Keratinocyte (primary cell): ENCODE data around the gene GRPEL1. TPM values are rescaled to one million over a fixed set of nuclear protein-coding genes. Genes with fewer than 3 reads are reported as not detected.

ENCODE experiments used
- DNase-seq: peaks from one replicate; pipeline ENCODE4 v3.0.0-alpha.2; 2011; ENCODE audit warnings: low read depth, missing footprints, low spot score
- FAIRE-seq: peaks from 2 replicates; lab custom pipeline; 2011; peaks lifted over from hg19 to GRCh38; lab: Jason Lieb, UNC
- H2AFZ ChIP-seq: 2 replicates; pipeline ENCODE4 v1.6.0; 2012; ENCODE audit warnings: low read length, control low read depth, inconsistent platforms; ENCODE audit not compliant: control insufficient read depth
- H3K27ac ChIP-seq: 2 replicates; pipeline ENCODE4 v1.5.1; 2011; ENCODE audit warnings: low read length; ENCODE audit not compliant: control insufficient read depth, insufficient read depth
- H3K27me3 ChIP-seq: 3 replicates; pipeline ENCODE4 v1.6.0; 2011; ENCODE audit warnings: low read length; ENCODE audit not compliant: control insufficient read depth, insufficient read depth; ENCODE audit errors: extremely low read depth
- H3K36me3 ChIP-seq, 2 experiments: 2 replicates in 1 of 2; 3 replicates in 1 of 2; pipeline ENCODE4 v1.5.1; 2011; ENCODE audit warnings: low read length in 2 of 2, mild to moderate bottlenecking in 1 of 2; ENCODE audit not compliant: control insufficient read depth in 2 of 2, insufficient read depth in 2 of 2; ENCODE audit errors: extremely low read depth in 1 of 2
- H3K4me1 ChIP-seq: 3 replicates; pipeline ENCODE4 v1.5.1; 2011; ENCODE audit warnings: low read length; ENCODE audit not compliant: control insufficient read depth, insufficient read depth; ENCODE audit errors: extremely low read depth
- H3K4me2 ChIP-seq: 3 replicates; pipeline ENCODE4 v1.6.0; 2011; ENCODE audit warnings: low read depth, low read length; ENCODE audit not compliant: control insufficient read depth, insufficient read depth; ENCODE audit errors: extremely low read depth
- H3K4me3 ChIP-seq, 3 experiments: fragments of 200-600 bp in 1 of 3; sonication (generic) in 1 of 3; 2 replicates in 2 of 3; 3 replicates in 1 of 3; pipeline ENCODE4 v1.5.1; 2011 to 2016; ENCODE audit warnings: low read length in 3 of 3, mild to moderate bottlenecking in 3 of 3, control low read depth in 2 of 3, inconsistent platforms in 1 of 3, low read depth in 1 of 3, mixed read lengths in 1 of 3, mixed run types in 1 of 3, moderate library complexity in 1 of 3; ENCODE audit not compliant: control insufficient read depth in 2 of 3, insufficient read depth in 2 of 3; ENCODE audit errors: extremely low read depth in 1 of 3
- H3K79me2 ChIP-seq: 2 replicates; pipeline ENCODE4 v1.6.0; 2012; ENCODE audit warnings: low read length; ENCODE audit not compliant: control insufficient read depth, insufficient read depth
- H3K9ac ChIP-seq: 3 replicates; pipeline ENCODE4 v1.6.0; 2011; ENCODE audit warnings: low read length; ENCODE audit not compliant: control insufficient read depth, insufficient read depth; ENCODE audit errors: extremely low read depth
- H3K9me1 ChIP-seq: 3 replicates; pipeline ENCODE4 v1.6.0; 2011; ENCODE audit warnings: low read length; ENCODE audit not compliant: control insufficient read depth, insufficient read depth; ENCODE audit errors: extremely low read depth
- H3K9me3 ChIP-seq: 2 replicates; pipeline ENCODE4 v1.5.1; 2012; ENCODE audit warnings: low read depth, low read length; ENCODE audit not compliant: control insufficient read depth
- H4K20me1 ChIP-seq: 3 replicates; pipeline ENCODE4 v1.6.0; 2011; ENCODE audit warnings: low read length; ENCODE audit not compliant: control insufficient read depth, insufficient read depth; ENCODE audit errors: extremely low read depth
- CTCF ChIP-seq, 3 experiments: IDR thresholded peaks in 1 of 3; conservative IDR thresholded peaks in 1 of 3; optimal IDR thresholded peaks in 1 of 3; 2 replicates in 2 of 3; 3 replicates in 1 of 3; pipeline versions ENCODE3 to v1.5.1; 2011; ENCODE audit warnings: low read length in 3 of 3, mild to moderate bottlenecking in 3 of 3, moderate library complexity in 2 of 3, control low read depth in 1 of 3, inconsistent platforms in 1 of 3; ENCODE audit not compliant: insufficient read depth in 2 of 3; ENCODE audit errors: extremely low read depth in 1 of 3
- EZH2 ChIP-seq: IDR thresholded peaks from one replicate; pipeline ENCODE4 v1.6.1; 2012; ENCODE audit warnings: inconsistent platforms, mild to moderate bottlenecking, low read length, moderate library complexity
- dilution Hi-C: fragments of 300-500 bp; cut with MboI; formaldehyde crosslinking; loops from one replicate; pipeline ENCODE4 v1.7.0; 2020; ENCODE audit warnings: low sequenced_read_pairs; ENCODE audit not compliant: extremely low pct_ligation_motif_present
- polyA plus RNA-seq, 5 experiments: library from polyadenylated mRNA; depleted of rRNA in 3 of 5; stranded (reverse) in 3 of 5; stranded (forward) in 1 of 5; unstranded in 1 of 5; fragments of >200 nt; gene quantifications; 1 replicate in 1 of 5; 2 replicates in 3 of 5; 3 replicates in 1 of 5; pipeline versions ENCODE4 v1.2.1 to v1.2.3, GENCODE V29; 2011 to 2012; ENCODE audit warnings: missing spikeins in 2 of 5, low read depth in 1 of 5, low replicate concordance in 1 of 5

The GRPEL1 gene
- polyA plus RNA-seq, 1 donor (not counting 4 experiments of a cell fraction or from before 2014, with no cell fraction given) = 59.1 TPM

DNA sequence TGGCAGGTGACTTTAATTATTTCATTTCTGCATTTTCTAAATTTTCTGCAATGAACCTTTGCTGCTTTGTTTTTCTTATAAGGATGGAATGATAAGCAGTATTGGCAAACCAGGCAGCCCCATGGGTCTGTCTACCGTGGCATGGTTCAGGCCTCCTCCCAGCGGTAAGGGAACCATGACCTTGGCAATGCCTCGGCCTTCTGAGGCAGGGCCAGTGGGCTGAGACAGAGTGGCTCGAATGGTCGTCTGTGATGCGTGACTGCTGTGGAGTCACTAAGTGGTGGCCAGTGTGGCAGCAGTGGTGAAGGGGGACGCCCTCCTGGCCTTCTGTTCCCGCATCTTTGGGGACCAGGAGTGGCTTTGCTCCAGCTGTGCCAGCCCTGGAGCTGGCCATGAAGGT, 43.6 kb upstream of the GRPEL1 start:
- dilution Hi-C loops = no loop called here

GRCh38 chr4:7110546-7110945, 42.7 kb upstream of the GRPEL1 start:
- TF ChIP-seq CTCF (optimal IDR thresholded peaks at IDR 0.05 in 1 of 3, IDR thresholded peaks at IDR 0.05 in 1 of 3, conservative IDR thresholded peaks at IDR 0.05 in 1 of 3; ENCODE audit: extremely low read depth in 1 of 3, insufficient read depth in 2 of 3, low read length in 3 of 3) = no peak
- TF ChIP-seq EZH2 = no peak

More for the DNA sequence above, 43.6 kb upstream of the GRPEL1 start:
- Histone ChIP-seq H3K9ac (no peak overlapping the region), H3K36me3 (no peaks in the 10 kb centered on the region), H3K79me2 (no peaks in the 10 kb centered on the region), H4K20me1 (no peaks in the 10 kb centered on the region), H3K9me1 (no peaks in the 10 kb centered on the region), H3K9me3 (no peaks in the 10 kb centered on the region), H3K27me3 (peaks cover 4% of the 10 kb centered on the region), H3K4me3 (no peak overlapping the region), H2AFZ (no peak overlapping the region), H3K4me1 (no peaks in the 10 kb centered on the region), H3K27ac (no peak overlapping the region), H3K4me2 (no peak overlapping the region)
- TF ChIP-seq EZH2 (no peak), CTCF (optimal IDR thresholded peaks at IDR 0.05 in 1 of 3, IDR thresholded peaks at IDR 0.05 in 1 of 3, conservative IDR thresholded peaks at IDR 0.05 in 1 of 3; ENCODE audit: extremely low read depth in 1 of 3, insufficient read depth in 2 of 3, low read length in 3 of 3) (no peak)
- FAIRE-seq (no peak), DNase-seq (no peak)

More at GRCh38 chr4:7110546-7110945, 42.7 kb upstream of the GRPEL1 start:
- Histone ChIP-seq H3K27me3 (peaks cover 4% of the 10 kb centered on the region), H3K36me3 (no peaks in the 10 kb centered on the region), H3K4me3 (no peak overlapping the region), H3K79me2 (no peaks in the 10 kb centered on the region), H4K20me1 (no peaks in the 10 kb centered on the region), H2AFZ (no peak overlapping the region), H3K9me1 (no peaks in the 10 kb centered on the region), H3K4me1 (no peaks in the 10 kb centered on the region), H3K9ac (no peak overlapping the region), H3K4me2 (no peak overlapping the region), H3K27ac (no peak overlapping the region), H3K9me3 (no peaks in the 10 kb centered on the region)
- DNase-seq = no peak
- dilution Hi-C loops = no loop called here
- no peak for FAIRE-seq
